Ascending aorta (tissue), 2 donors: ENCODE data around the gene TCF3. TPM values are rescaled to one million over a fixed set of nuclear protein-coding genes. Genes with fewer than 3 reads are reported as not detected.

Experiments
- DNase-seq, 2 donors: peaks; one replicate each; pipeline ENCODE4 v3.0.0-alpha.2; 2019; ENCODE audit warnings: low spot score in 2 of 2
- H3K27ac ChIP-seq, 2 donors: fragments of 200-600 bp; sonication (generic); one replicate each; pipeline ENCODE4 v1.5.1; 2016 to 2017; ENCODE audit warnings: mild to moderate bottlenecking in 1 of 2
- H3K27me3 ChIP-seq: fragments of 200-600 bp; sonication (generic); one replicate; pipeline ENCODE4 v1.5.1; 2017
- H3K36me3 ChIP-seq, 2 donors: fragments of 200-600 bp; sonication (generic); one replicate each; pipeline ENCODE4 v1.5.1; 2016
- H3K4me1 ChIP-seq, 2 donors: fragments of 200-600 bp; sonication (generic); one replicate each; pipeline ENCODE4 v1.5.1; 2016 to 2017; ENCODE audit warnings: mild to moderate bottlenecking in 1 of 2
- H3K4me3 ChIP-seq, 2 donors: fragments of 200-600 bp; sonication (generic); one replicate each; pipeline ENCODE4 v1.5.1; 2016 to 2017; ENCODE audit warnings: mild to moderate bottlenecking in 1 of 2
- H3K9me3 ChIP-seq, 2 donors: fragments of 200-600 bp; sonication (generic); one replicate each; pipeline ENCODE4 v1.5.1; 2016
- intact Hi-C: fragments of 100-400 bp; cut with DNase I; formaldehyde crosslinking; loops from one replicate; pipeline ENCODE4 v1.15.1; 2023
- total RNA-seq: library from RNA; depleted of rRNA; stranded (reverse); fragments of >200 nt; gene quantifications from one replicate; pipeline ENCODE4 v1.1.0, GENCODE V29; 2016
- TF ChIP-seq, protein P1 (sequence below), 3 experiments: fragments of 200-600 bp in 2 of 3; fragments of 450-650 bp in 1 of 3; sonication (generic) in 2 of 3; IDR thresholded peaks; one replicate each; pipeline ENCODE4 v1.5.1; 2016 to 2019; ENCODE audit warnings: antibody characterized with exemption in 3 of 3, mild to moderate bottlenecking in 1 of 3, moderate library complexity in 1 of 3

Gene TCF3
- total RNA-seq, 1 donor from 2014 or later: 209 TPM

DNA sequence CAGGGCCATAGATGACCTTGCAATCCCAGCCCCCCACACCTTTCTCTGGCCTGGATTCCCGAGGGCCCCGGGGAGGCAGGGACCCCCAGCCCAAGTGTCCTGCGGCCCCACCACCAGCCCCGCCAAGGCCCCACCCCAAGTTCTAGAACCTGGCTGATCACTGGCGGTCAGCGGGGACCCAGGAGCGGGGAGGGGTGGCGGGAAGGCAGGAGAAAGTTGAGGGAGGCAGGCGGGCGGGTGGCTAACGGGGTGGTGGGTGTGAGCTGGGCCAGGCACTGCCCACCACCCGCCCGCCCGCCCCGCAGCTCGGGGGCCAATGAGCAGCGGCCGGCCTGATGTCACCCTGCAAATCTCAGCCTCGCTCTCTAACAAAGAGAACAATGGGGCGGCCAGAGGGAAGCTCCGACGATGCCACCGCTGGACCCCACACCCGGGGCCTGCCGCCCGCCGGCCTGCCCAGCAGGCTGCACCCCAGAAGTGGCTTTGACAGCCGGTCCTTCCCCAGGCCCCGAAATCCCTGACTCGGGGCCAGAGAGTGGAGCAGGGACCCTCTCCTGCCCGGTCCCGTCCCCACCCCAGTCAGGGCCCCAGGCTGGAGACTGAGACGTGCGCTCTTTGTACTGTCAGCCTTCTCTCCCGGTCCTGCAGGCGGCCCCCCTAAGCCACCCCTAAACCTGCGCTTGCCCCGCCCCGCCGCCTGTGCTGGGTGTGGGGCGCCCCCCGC lies 85.9 kb downstream of the TCF3 start:
- H3K9me3 ChIP-seq: no peaks in the 10 kb centered on the region
- peak overlapping the region; percentile 57 to 94 for H3K4me3 ChIP-seq
- TF ChIP-seq, protein P1, sequence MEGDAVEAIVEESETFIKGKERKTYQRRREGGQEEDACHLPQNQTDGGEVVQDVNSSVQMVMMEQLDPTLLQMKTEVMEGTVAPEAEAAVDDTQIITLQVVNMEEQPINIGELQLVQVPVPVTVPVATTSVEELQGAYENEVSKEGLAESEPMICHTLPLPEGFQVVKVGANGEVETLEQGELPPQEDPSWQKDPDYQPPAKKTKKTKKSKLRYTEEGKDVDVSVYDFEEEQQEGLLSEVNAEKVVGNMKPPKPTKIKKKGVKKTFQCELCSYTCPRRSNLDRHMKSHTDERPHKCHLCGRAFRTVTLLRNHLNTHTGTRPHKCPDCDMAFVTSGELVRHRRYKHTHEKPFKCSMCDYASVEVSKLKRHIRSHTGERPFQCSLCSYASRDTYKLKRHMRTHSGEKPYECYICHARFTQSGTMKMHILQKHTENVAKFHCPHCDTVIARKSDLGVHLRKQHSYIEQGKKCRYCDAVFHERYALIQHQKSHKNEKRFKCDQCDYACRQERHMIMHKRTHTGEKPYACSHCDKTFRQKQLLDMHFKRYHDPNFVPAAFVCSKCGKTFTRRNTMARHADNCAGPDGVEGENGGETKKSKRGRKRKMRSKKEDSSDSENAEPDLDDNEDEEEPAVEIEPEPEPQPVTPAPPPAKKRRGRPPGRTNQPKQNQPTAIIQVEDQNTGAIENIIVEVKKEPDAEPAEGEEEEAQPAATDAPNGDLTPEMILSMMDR (IDR thresholded peaks at IDR 0.05): no peak
- H3K4me1 ChIP-seq: peaks cover 4 to 9% of the 10 kb centered on the region in 2 donors
- H3K27ac ChIP-seq: peak overlapping the region; percentile 75 to 84
- intact Hi-C loops: loop anchor here (1.0 to 5.0 kb wide), 2 partner anchors 26 to 41 kb away; partner anchors contain the start of genes MBD3 and UQCR11
- H3K36me3 ChIP-seq: no peaks in the 10 kb centered on the region
- H3K27me3 ChIP-seq: no peaks in the 10 kb centered on the region
- DNase-seq: peak in 1 of 2 donors; percentile 75

DNA sequence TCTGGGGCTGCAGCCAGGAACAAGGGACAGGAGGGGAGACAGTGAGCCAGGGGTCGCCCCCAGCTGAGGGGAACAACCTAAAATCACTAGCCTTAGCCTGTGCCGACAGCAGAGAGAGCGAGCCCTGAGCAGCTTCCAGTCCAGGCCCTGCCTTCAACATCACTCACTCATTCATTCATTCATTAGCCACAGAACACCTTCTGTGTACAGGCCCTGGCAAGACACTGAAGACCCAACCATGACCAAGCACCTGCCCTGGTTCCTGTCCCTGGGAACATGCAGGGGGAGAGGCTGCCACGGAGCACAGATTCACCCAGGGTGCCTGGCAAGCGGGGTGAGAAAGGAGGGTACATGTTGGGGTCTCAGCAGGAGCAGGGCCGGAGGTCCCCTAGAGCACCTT lies 89.2 kb downstream of the TCF3 start:
- H3K27me3 ChIP-seq: no peaks in the 10 kb centered on the region
- no peaks in the 10 kb centered on the region for H3K36me3 ChIP-seq
- no peak for DNase-seq
- H3K4me3 ChIP-seq: no peak overlapping the region
- intact Hi-C loops: no loop called here
- TF ChIP-seq, protein P1 (IDR thresholded peaks at IDR 0.05): no peak
- H3K9me3 ChIP-seq: no peaks in the 10 kb centered on the region
- H3K27ac ChIP-seq: no peak overlapping the region
- H3K4me1 ChIP-seq: peaks cover 0 to 5% of the 10 kb centered on the region in 2 donors

DNA sequence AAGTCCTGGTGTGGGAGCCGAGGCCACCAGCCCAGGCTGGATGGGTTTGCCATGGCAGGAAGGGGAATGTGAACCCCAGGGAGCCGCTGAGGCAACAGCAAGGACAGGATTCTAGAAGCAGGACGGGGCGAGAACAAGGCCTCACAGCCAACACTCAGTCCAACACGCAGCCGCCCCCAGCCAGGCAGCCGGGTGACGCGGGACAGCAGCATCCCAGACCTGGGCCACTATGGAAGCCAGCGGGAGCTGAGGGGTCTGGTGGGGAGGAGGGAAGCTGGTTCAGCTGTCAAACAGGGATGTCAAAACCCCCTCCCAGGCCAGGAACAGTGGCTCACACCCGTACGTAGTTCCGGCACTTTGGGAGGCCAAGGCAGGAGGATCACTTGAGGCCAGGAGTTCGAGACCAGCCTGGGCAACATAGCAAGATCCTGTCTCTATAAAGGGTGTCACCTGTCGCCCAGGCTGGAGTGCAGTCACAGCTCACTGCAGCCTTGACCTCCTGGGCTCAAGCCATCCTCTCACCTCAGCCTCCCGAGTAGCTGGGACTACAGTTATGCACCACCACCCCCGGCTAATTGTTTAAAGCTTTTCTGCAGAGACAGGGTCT lies 91.1 kb downstream of the TCF3 start:
- Histone ChIP-seq H3K27ac (no peak overlapping the region), H3K4me1 (peaks cover 0 to 4% of the 10 kb centered on the region in 2 donors), H3K36me3 (no peaks in the 10 kb centered on the region), H3K27me3 (no peaks in the 10 kb centered on the region), H3K4me3 (no peak overlapping the region), H3K9me3 (no peaks in the 10 kb centered on the region)
- TF ChIP-seq, protein P1 (IDR thresholded peaks at IDR 0.05): no peak
- intact Hi-C loops: no loop called here
- no peak for DNase-seq

DNA sequence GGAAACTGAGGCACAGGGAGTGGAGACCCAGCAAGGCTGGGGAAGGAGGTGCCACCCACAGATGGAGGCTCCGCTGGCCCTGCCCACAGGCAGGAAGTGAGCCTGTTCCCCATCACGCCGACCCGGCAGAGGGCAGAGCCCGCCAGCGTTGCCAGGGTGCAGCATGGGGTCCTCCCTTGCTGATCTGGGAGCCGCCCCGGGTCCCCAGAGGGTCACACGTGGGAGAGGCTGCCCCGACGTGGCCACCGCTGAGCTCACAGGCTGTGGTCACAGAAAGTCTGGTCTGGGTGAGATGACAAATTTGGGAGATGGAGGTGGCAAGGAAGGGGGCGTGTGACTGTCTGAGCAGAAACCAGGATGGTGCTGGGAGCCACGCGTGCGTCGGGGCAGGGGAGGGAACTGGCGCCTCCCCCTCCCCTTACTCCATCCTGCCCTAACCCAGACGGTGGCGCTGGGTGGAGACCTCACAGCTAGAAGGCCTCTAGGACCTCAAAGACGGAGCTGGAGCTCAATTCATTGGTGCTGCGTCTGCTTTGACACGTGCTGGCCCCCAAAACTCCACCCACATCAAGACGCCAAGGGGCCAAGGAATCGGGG lies 92.0 kb downstream of the TCF3 start:
- no peaks in the 10 kb centered on the region for H3K27me3 ChIP-seq
- intact Hi-C loops: no loop called here
- no peak overlapping the region for H3K4me3 ChIP-seq
- no peaks in the 10 kb centered on the region for H3K9me3 ChIP-seq
- no peak for DNase-seq
- H3K36me3 ChIP-seq: peaks cover 2 to 3% of the 10 kb centered on the region in 2 donors
- H3K27ac ChIP-seq: no peak overlapping the region
- H3K4me1 ChIP-seq: no peaks in the 10 kb centered on the region
- TF ChIP-seq, protein P1 (IDR thresholded peaks at IDR 0.05): no peak

Other genes with a start within 250 kb of the TCF3 start
- 15.8 TPM for gene DAZAP1, start 245.0 kb downstream of the TCF3 start, total RNA-seq
- 3,111 TPM for gene RPS15, start 214.2 kb downstream of the TCF3 start, total RNA-seq
- gene APC2, start 202.5 kb downstream of the TCF3 start, total RNA-seq: not detected
- gene C19orf25, start 173.4 kb downstream of the TCF3 start, total RNA-seq: 32.7 TPM
- 1.5 TPM for gene PCSK4, start 162.3 kb downstream of the TCF3 start, total RNA-seq
- gene REEP6, start 161.4 kb downstream of the TCF3 start, total RNA-seq: 3.2 TPM
- gene ADAMTSL5, start 139.6 kb downstream of the TCF3 start, total RNA-seq: 0.43 TPM
- not detected for gene PLK5, start 128.5 kb downstream of the TCF3 start, total RNA-seq
- 83.7 TPM for gene MEX3D, start 84.3 kb downstream of the TCF3 start, total RNA-seq
- gene MBD3, start 59.8 kb downstream of the TCF3 start, total RNA-seq: 143 TPM
- gene UQCR11, start 47.2 kb downstream of the TCF3 start, total RNA-seq: 61.0 TPM
- not detected for gene ONECUT3, start 100.9 kb upstream of the TCF3 start, total RNA-seq
- gene ATP8B3, start 159.7 kb upstream of the TCF3 start, total RNA-seq: 0.11 TPM
- gene REXO1, start 195.9 kb upstream of the TCF3 start, total RNA-seq: 45.1 TPM
- 15.2 TPM for gene KLF16, start 211.0 kb upstream of the TCF3 start, total RNA-seq
- 278 TPM for gene ABHD17A, start 232.9 kb upstream of the TCF3 start, total RNA-seq